ENCODE results near the gene PRPF8.

PRPF8 gene

DNA sequence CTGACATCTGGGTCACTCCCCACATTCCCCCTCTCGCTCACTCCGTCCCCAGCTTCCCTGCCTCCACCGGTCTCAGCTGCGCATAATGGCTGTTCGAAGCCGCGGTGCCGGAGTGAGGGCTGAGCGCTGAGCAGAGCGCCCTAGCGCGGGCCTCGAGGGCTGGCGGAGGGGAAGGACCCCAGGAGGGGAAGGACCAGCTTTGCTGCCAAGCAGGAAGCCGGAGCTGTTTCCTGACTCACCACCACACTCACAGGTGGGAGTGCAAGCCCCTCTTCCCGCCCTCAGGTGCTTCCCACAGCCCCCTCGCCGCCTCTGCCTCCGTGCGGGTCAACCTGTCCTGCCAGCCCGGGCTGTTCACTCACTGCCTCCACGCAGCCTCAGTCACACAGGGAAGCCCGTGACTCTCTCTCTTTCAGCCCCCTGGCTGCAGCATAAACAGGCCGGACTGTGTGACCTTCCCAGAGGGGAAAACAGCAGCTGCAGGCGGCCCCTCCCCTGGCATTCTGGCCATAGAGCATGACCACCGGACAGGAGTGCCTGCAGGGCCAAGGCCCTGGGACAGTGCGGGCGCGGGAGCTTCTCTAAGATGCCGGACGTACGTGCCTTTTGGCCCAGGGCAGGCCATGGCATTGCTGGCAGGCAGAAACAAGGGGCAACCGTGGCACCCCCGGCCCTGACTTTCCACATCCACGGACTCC is 79.7 kb downstream of the PRPF8 start:
- DNase-seq (no peak), ATAC-seq (replicated peaks) (no peak)
- peaks cover 40 to 48% of the 10 kb centered on the region in 2 donors for H3K36me3 Mint-ChIP-seq
- H3K4me1 Mint-ChIP-seq: peaks cover 34 to 54% of the 10 kb centered on the region in 2 donors
- H3K27ac Mint-ChIP-seq: peak overlapping the region; percentile 94
- no peaks in the 10 kb centered on the region for H3K9me3 Mint-ChIP-seq
- no peaks in the 10 kb centered on the region for H3K27me3 Mint-ChIP-seq
- H3K4me3 Mint-ChIP-seq: peak overlapping the region; percentile 74 to 75

DNA sequence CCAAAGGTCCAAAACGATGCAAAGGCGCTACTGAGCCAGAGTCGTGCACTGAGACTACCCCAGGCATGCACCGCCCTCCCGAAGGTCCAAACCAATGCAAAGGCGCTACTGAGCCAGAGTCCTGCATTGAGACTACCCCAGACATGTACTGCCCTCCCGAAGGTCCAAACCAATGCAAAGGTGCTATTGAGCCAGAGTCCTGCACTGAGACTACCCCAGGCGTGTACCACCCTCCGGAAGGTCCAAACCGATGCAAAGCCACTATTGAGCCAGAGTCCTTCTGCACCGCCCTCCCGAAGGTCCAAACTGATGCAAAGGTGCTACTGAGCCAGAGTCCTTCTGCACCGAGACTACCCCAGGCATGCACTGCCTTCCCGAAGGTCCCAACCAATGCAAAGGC is 83.1 kb downstream of the PRPF8 start:
- ATAC-seq (replicated peaks): no peak
- Mint-ChIP-seq H3K36me3 (peaks cover 44 to 52% of the 10 kb centered on the region in 2 donors), H3K4me1 (peaks cover 19 to 39% of the 10 kb centered on the region in 2 donors), H3K27ac (no peak overlapping the region), H3K4me3 (no peak overlapping the region), H3K27me3 (no peaks in the 10 kb centered on the region), H3K9me3 (no peaks in the 10 kb centered on the region)
- DNase-seq: no peak
